ENCODE data around the gene DKC1. TPM values are rescaled to one million over a fixed set of nuclear protein-coding genes. Genes with fewer than 3 reads are reported as not detected.

Gene DKC1
- total RNA-seq, 1 donor from 2014 or later: 81.0 TPM

DNA sequence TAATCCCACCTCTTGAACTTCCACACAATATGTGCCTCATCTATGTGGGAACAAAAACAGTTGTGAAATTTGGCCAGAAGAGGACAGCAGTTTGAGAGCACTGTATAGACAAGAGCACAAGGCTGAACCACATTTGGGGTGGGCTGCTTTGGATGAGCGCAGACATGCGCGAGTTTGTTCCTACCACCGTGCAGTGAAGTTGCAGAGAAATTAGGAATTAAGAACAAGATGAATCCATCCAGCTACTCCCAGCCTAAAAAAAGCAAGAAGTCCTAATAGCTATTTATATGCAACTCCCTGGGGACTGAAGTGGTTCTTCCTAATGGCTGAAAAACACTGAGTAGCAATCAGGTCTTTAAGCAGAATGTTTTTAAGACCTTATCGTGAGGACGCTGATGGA lies 12.8 kb upstream of the DKC1 start:
- Mint-ChIP-seq H3K9me3 (peaks cover 5% of the 10 kb centered on the region), H3K36me3 (ENCODE audit: low read depth) (peaks cover 3% of the 10 kb centered on the region), H3K27ac (ENCODE audit: unreplicated experiment) (no peak overlapping the region), H3K4me1 (no peaks in the 10 kb centered on the region), H3K27me3 (ENCODE audit: low read depth) (peaks cover 58% of the 10 kb centered on the region), H3K4me3 (no peak overlapping the region)
- DNase-seq (ENCODE audit: low read depth, low spot score): no peak
- TF ChIP-seq, protein P1, sequence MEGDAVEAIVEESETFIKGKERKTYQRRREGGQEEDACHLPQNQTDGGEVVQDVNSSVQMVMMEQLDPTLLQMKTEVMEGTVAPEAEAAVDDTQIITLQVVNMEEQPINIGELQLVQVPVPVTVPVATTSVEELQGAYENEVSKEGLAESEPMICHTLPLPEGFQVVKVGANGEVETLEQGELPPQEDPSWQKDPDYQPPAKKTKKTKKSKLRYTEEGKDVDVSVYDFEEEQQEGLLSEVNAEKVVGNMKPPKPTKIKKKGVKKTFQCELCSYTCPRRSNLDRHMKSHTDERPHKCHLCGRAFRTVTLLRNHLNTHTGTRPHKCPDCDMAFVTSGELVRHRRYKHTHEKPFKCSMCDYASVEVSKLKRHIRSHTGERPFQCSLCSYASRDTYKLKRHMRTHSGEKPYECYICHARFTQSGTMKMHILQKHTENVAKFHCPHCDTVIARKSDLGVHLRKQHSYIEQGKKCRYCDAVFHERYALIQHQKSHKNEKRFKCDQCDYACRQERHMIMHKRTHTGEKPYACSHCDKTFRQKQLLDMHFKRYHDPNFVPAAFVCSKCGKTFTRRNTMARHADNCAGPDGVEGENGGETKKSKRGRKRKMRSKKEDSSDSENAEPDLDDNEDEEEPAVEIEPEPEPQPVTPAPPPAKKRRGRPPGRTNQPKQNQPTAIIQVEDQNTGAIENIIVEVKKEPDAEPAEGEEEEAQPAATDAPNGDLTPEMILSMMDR (conservative IDR thresholded peaks at IDR 0.05): no peak

DNA sequence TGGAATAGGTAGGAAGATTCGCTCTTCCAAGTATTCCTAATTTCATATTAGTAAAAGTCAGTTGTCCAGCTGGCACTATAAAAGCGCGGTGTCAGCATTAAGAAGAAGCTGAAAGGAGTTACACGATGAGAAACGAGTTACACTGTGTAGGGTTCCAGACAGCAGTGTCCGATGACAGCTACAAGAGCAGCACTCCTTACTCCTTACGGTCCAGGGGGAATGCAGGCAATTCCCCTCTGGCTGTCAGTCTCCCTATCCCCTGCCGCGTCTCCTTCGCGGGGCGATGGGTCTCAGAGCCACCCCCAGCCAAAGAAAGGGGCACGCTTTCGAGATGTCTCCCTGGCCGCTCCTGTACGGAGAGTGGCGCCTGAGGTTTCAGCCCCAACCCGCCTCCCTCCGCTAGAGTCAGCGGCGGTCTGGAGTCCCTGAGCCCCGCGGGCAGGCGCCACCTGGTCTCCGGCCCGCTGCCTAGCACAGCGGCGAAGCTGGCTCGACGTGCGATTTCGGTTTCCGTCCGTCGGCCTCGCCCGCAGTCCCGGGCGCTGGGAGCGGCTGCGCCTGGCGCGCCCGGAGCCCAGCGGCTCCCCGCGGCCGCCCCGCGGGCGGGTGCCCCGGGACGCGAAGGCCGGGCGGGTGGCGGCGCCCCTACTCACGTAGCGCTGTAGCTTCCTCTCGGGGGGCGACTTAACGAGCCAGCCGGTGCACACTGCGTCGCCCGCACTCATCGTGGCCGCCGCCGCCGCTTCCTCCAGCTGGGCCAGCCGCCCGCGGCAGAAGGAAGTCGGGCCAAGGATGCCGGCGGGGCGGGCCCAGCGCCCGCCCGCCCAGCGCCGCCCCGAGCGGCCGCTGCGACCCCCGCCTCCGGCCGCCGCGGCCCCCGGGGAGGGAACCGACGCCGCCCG lies 12.1 kb upstream of the DKC1 start, which contains the start of gene GAB3:
TSS of gene GAB3 (minus strand) at position 777 of the 902 bp plus-strand sequence. CDS start at position 725, 52 bp downstream.
- peaks cover 60% of the 10 kb centered on the region for H3K27me3 Mint-ChIP-seq (ENCODE audit: low read depth)
- H3K4me1 Mint-ChIP-seq: no peaks in the 10 kb centered on the region
- H3K9me3 Mint-ChIP-seq: peaks cover 2% of the 10 kb centered on the region
- TF ChIP-seq, protein P1 (conservative IDR thresholded peaks at IDR 0.05): no peak
- DNase-seq (ENCODE audit: low read depth, low spot score): no peak
- no peak within 1 kb of the TSS for H3K27ac Mint-ChIP-seq (ENCODE audit: unreplicated experiment)
- peak within 1 kb of the TSS; percentile 35 for H3K4me3 Mint-ChIP-seq
- peaks cover 3% of the 10 kb centered on the region for H3K36me3 Mint-ChIP-seq (ENCODE audit: low read depth)

- no peak for DNase-seq (ENCODE audit: low read depth, low spot score)
- Mint-ChIP-seq H3K27ac (ENCODE audit: unreplicated experiment) (no peak overlapping the region), H3K27me3 (ENCODE audit: low read depth) (peaks cover 60% of the 10 kb centered on the region), H3K36me3 (ENCODE audit: low read depth) (peaks cover 3% of the 10 kb centered on the region), H3K9me3 (peaks cover 2% of the 10 kb centered on the region), H3K4me3 (peak overlapping the region; percentile 35), H3K4me1 (no peaks in the 10 kb centered on the region)
- TF ChIP-seq, protein P1 (conservative IDR thresholded peaks at IDR 0.05): no peak
These were observed 11.4 kb upstream of the DKC1 start for GRCh38 chrX:154751203-154751668.

GRCh38 chrX:154751669-154752271 lies 10.9 kb upstream of the DKC1 start:
- TF ChIP-seq, protein P1 (conservative IDR thresholded peaks at IDR 0.05): no peak
- Mint-ChIP-seq H3K4me3 (peak overlapping the region; percentile 35), H3K27me3 (ENCODE audit: low read depth) (peaks cover 60% of the 10 kb centered on the region), H3K27ac (ENCODE audit: unreplicated experiment) (no peak overlapping the region), H3K9me3 (peaks cover 2% of the 10 kb centered on the region), H3K4me1 (no peaks in the 10 kb centered on the region), H3K36me3 (ENCODE audit: low read depth) (peaks cover 3% of the 10 kb centered on the region)
- no peak for DNase-seq (ENCODE audit: low read depth, low spot score)

DNA sequence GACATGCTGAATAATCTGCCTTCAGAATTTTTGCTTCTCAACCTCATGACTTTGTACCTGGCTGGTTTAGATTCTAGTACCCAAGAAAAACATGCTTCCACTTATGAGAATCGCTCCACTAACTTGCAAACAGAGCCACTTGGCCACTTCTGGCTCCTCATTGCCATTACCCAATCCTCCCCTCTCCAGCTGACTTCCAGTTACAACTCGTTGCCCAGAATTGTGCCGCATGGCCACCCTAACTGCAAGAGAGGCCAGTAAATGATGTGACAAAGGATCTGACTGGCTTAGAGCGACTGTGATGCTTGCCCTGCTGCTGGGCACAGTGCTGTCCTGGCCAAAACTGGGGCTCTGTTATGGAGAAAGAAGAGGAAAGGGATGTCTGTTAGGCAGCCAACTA lies 4.0 kb upstream of the DKC1 start:
- H3K36me3 Mint-ChIP-seq (ENCODE audit: low read depth): no peaks in the 10 kb centered on the region
- H3K27me3 Mint-ChIP-seq (ENCODE audit: low read depth): peaks cover 14% of the 10 kb centered on the region
- H3K9me3 Mint-ChIP-seq: no peaks in the 10 kb centered on the region
- no peak overlapping the region for H3K4me3 Mint-ChIP-seq
- no peak for DNase-seq (ENCODE audit: low read depth, low spot score)
- TF ChIP-seq, protein P1 (conservative IDR thresholded peaks at IDR 0.05): no peak
- H3K27ac Mint-ChIP-seq (ENCODE audit: unreplicated experiment): no peak overlapping the region
- peaks cover 7% of the 10 kb centered on the region for H3K4me1 Mint-ChIP-seq
